Keratinocyte (primary cell): ENCODE data around the gene MSL3B.

Experiments
- DNase-seq: peaks from one replicate; pipeline ENCODE4 v3.0.0-alpha.2; 2011; ENCODE audit warnings: low read depth, missing footprints, low spot score
- FAIRE-seq: peaks from 2 replicates; lab custom pipeline; 2011; peaks lifted over from hg19 to GRCh38; lab: Jason Lieb, UNC
- H2AFZ ChIP-seq: 2 replicates; pipeline ENCODE4 v1.6.0; 2012; ENCODE audit warnings: low read length, control low read depth, inconsistent platforms; ENCODE audit not compliant: control insufficient read depth
- H3K27ac ChIP-seq: 2 replicates; pipeline ENCODE4 v1.5.1; 2011; ENCODE audit warnings: low read length; ENCODE audit not compliant: control insufficient read depth, insufficient read depth
- H3K27me3 ChIP-seq: 3 replicates; pipeline ENCODE4 v1.6.0; 2011; ENCODE audit warnings: low read length; ENCODE audit not compliant: control insufficient read depth, insufficient read depth; ENCODE audit errors: extremely low read depth
- H3K36me3 ChIP-seq, 2 experiments: 2 replicates in 1 of 2; 3 replicates in 1 of 2; pipeline ENCODE4 v1.5.1; 2011; ENCODE audit warnings: low read length in 2 of 2, mild to moderate bottlenecking in 1 of 2; ENCODE audit not compliant: control insufficient read depth in 2 of 2, insufficient read depth in 2 of 2; ENCODE audit errors: extremely low read depth in 1 of 2
- H3K4me1 ChIP-seq: 3 replicates; pipeline ENCODE4 v1.5.1; 2011; ENCODE audit warnings: low read length; ENCODE audit not compliant: control insufficient read depth, insufficient read depth; ENCODE audit errors: extremely low read depth
- H3K4me2 ChIP-seq: 3 replicates; pipeline ENCODE4 v1.6.0; 2011; ENCODE audit warnings: low read depth, low read length; ENCODE audit not compliant: control insufficient read depth, insufficient read depth; ENCODE audit errors: extremely low read depth
- H3K4me3 ChIP-seq, 3 experiments: fragments of 200-600 bp in 1 of 3; sonication (generic) in 1 of 3; 2 replicates in 2 of 3; 3 replicates in 1 of 3; pipeline ENCODE4 v1.5.1; 2011 to 2016; ENCODE audit warnings: low read length in 3 of 3, mild to moderate bottlenecking in 3 of 3, control low read depth in 2 of 3, inconsistent platforms in 1 of 3, low read depth in 1 of 3, mixed read lengths in 1 of 3, mixed run types in 1 of 3, moderate library complexity in 1 of 3; ENCODE audit not compliant: control insufficient read depth in 2 of 3, insufficient read depth in 2 of 3; ENCODE audit errors: extremely low read depth in 1 of 3
- H3K79me2 ChIP-seq: 2 replicates; pipeline ENCODE4 v1.6.0; 2012; ENCODE audit warnings: low read length; ENCODE audit not compliant: control insufficient read depth, insufficient read depth
- H3K9ac ChIP-seq: 3 replicates; pipeline ENCODE4 v1.6.0; 2011; ENCODE audit warnings: low read length; ENCODE audit not compliant: control insufficient read depth, insufficient read depth; ENCODE audit errors: extremely low read depth
- H3K9me1 ChIP-seq: 3 replicates; pipeline ENCODE4 v1.6.0; 2011; ENCODE audit warnings: low read length; ENCODE audit not compliant: control insufficient read depth, insufficient read depth; ENCODE audit errors: extremely low read depth
- H3K9me3 ChIP-seq: 2 replicates; pipeline ENCODE4 v1.5.1; 2012; ENCODE audit warnings: low read depth, low read length; ENCODE audit not compliant: control insufficient read depth
- H4K20me1 ChIP-seq: 3 replicates; pipeline ENCODE4 v1.6.0; 2011; ENCODE audit warnings: low read length; ENCODE audit not compliant: control insufficient read depth, insufficient read depth; ENCODE audit errors: extremely low read depth
- CTCF ChIP-seq, 3 experiments: IDR thresholded peaks in 1 of 3; conservative IDR thresholded peaks in 1 of 3; optimal IDR thresholded peaks in 1 of 3; 2 replicates in 2 of 3; 3 replicates in 1 of 3; pipeline versions ENCODE3 to v1.5.1; 2011; ENCODE audit warnings: low read length in 3 of 3, mild to moderate bottlenecking in 3 of 3, moderate library complexity in 2 of 3, control low read depth in 1 of 3, inconsistent platforms in 1 of 3; ENCODE audit not compliant: insufficient read depth in 2 of 3; ENCODE audit errors: extremely low read depth in 1 of 3
- EZH2 ChIP-seq: IDR thresholded peaks from one replicate; pipeline ENCODE4 v1.6.1; 2012; ENCODE audit warnings: inconsistent platforms, mild to moderate bottlenecking, low read length, moderate library complexity
- dilution Hi-C: fragments of 300-500 bp; cut with MboI; formaldehyde crosslinking; loops from one replicate; pipeline ENCODE4 v1.7.0; 2020; ENCODE audit warnings: low sequenced_read_pairs; ENCODE audit not compliant: extremely low pct_ligation_motif_present

MSL3B gene

GRCh38 chr2:233907627-233908026, 39.4 kb upstream of the MSL3B start:
- no peak for FAIRE-seq
- Histone ChIP-seq H3K79me2 (no peaks in the 10 kb centered on the region), H3K36me3 (no peaks in the 10 kb centered on the region), H3K4me1 (no peaks in the 10 kb centered on the region), H3K27ac (no peak overlapping the region), H3K4me2 (no peak overlapping the region), H3K9me3 (no peaks in the 10 kb centered on the region), H3K27me3 (peaks cover 5% of the 10 kb centered on the region), H3K4me3 (no peak overlapping the region), H4K20me1 (no peaks in the 10 kb centered on the region), H3K9me1 (no peaks in the 10 kb centered on the region), H3K9ac (no peak overlapping the region), H2AFZ (no peak overlapping the region)
- dilution Hi-C loops, result no loop called here
- no peak for DNase-seq
- TF ChIP-seq CTCF (optimal IDR thresholded peaks at IDR 0.05 in 1 of 3, IDR thresholded peaks at IDR 0.05 in 1 of 3, conservative IDR thresholded peaks at IDR 0.05 in 1 of 3; ENCODE audit: extremely low read depth in 1 of 3, insufficient read depth in 2 of 3, low read length in 3 of 3) (no peak), EZH2 (no peak)

DNA sequence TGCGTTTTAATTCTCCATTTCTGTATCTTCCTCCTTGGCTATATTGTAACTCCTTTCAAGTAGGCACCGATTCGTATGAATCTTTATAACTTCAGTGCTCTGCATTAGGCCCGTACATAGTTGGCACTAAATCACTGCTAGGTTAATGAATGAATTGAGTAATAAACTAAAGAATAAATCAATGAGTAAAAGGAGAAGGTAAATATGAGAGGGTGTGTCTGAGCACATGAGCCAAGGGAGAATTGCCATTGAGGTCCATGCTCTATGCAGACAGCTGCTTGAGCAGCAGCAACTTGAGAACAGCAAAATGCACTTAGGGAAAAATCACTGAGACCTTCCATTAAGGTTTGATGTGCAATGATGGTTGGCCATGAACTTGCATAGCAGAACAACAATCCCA, 37.8 kb upstream of the MSL3B start:
- H3K79me2 ChIP-seq, result no peaks in the 10 kb centered on the region
- H3K9ac ChIP-seq, result no peak overlapping the region
- no peak overlapping the region for H3K27ac ChIP-seq
- H3K4me1 ChIP-seq, result no peaks in the 10 kb centered on the region
- peaks cover 9% of the 10 kb centered on the region for H3K27me3 ChIP-seq
- TF ChIP-seq CTCF (optimal IDR thresholded peaks at IDR 0.05 in 1 of 3, IDR thresholded peaks at IDR 0.05 in 1 of 3, conservative IDR thresholded peaks at IDR 0.05 in 1 of 3; ENCODE audit: extremely low read depth in 1 of 3, insufficient read depth in 2 of 3, low read length in 3 of 3) (no peak), EZH2 (no peak)
- H3K4me2 ChIP-seq, result no peak overlapping the region
- H3K9me3 ChIP-seq, result no peaks in the 10 kb centered on the region
- FAIRE-seq (no peak), DNase-seq (no peak)
- H2AFZ ChIP-seq, result no peak overlapping the region
- no peaks in the 10 kb centered on the region for H4K20me1 ChIP-seq
- H3K36me3 ChIP-seq, result no peaks in the 10 kb centered on the region
- H3K4me3 ChIP-seq, result no peak overlapping the region
- dilution Hi-C loops, result no loop called here
- no peaks in the 10 kb centered on the region for H3K9me1 ChIP-seq
